PC-3 (cell line): ENCODE data around the gene ZNF512B. TPM values are rescaled to one million over a fixed set of nuclear protein-coding genes. Genes with fewer than 3 reads are reported as not detected.

ENCODE experiments used
- ATAC-seq: fragments of 200-7000 bp; cut with Tn5 transposase; 2 replicates; pipeline ENCODE4 v1.9.1; 2020; ENCODE audit warnings: mild to moderate bottlenecking, moderate library complexity
- BruUV-seq: library from RNA; stranded (reverse); fragments of 400-500 nt; replicated peaks from 2 replicates; lab custom pipeline; 2021; lab: Mats Ljungman, UMichigan
- CTCF ChIA-PET: fragments of 300-600 bp; sonication (Branson Sonifier 250); formaldehyde crosslinking; loops from one replicate; lab custom pipeline; 2022; ENCODE audit warnings: antibody characterized with exemption; lab: Charles Lee
- POLR2A ChIA-PET: fragments of 300-600 bp; sonication (Branson Sonifier 250); formaldehyde crosslinking; loops from one replicate; lab custom pipeline; 2022; ENCODE audit warnings: antibody characterized with exemption; ENCODE audit not compliant: unreplicated experiment; lab: Charles Lee
- DNase-seq: peaks from one replicate; pipeline ENCODE4 v3.0.0-alpha.2; 2015
- H2AFZ ChIP-seq: fragments of 300-600 bp; sonication (generic); 2 replicates; pipeline ENCODE4 v1.6.0; 2016; ENCODE audit warnings: antibody characterized with exemption, low read length
- H3F3A ChIP-seq: fragments of 300-600 bp; sonication (generic); one replicate; pipeline ENCODE4 v1.6.0; 2017; ENCODE audit warnings: antibody characterized with exemption, low read length, control low read depth, mild to moderate bottlenecking; ENCODE audit not compliant: unreplicated experiment
- H3K27ac ChIP-seq: fragments of 300-600 bp; sonication (generic); 2 replicates; pipeline ENCODE4 v1.5.1; 2016; ENCODE audit warnings: mild to moderate bottlenecking, low read length
- H3K27me3 ChIP-seq: fragments of 300-600 bp; sonication (generic); 2 replicates; pipeline ENCODE4 v1.6.1; 2016; ENCODE audit warnings: low read length, mixed read lengths
- H3K36me3 ChIP-seq: fragments of 300-600 bp; sonication (generic); 2 replicates; pipeline ENCODE4 v1.6.1; 2016; ENCODE audit warnings: low read depth, mixed run types, low read length, mixed read lengths
- H3K4me1 ChIP-seq: fragments of 300-600 bp; sonication (generic); 2 replicates; pipeline ENCODE4 v1.5.1; 2016; ENCODE audit warnings: low read length; ENCODE audit not compliant: insufficient read depth
- H3K4me2 ChIP-seq: fragments of 300-600 bp; sonication (generic); 2 replicates; pipeline ENCODE4 v1.6.0; 2016; ENCODE audit warnings: low read length
- H3K4me3 ChIP-seq: fragments of 300-600 bp; sonication (generic); 2 replicates; pipeline ENCODE4 v1.5.1; 2016; ENCODE audit warnings: mild to moderate bottlenecking, low read length, mixed read lengths
- H3K79me2 ChIP-seq: fragments of 300-600 bp; sonication (generic); 2 replicates; pipeline ENCODE4 v1.6.1; 2017; ENCODE audit warnings: low read length, mixed read lengths
- H3K9ac ChIP-seq: fragments of 300-600 bp; sonication (generic); 2 replicates; pipeline ENCODE4 v1.6.0; 2016; ENCODE audit warnings: mild to moderate bottlenecking, low read length
- H3K9me2 ChIP-seq: fragments of 300-600 bp; sonication (generic); replicated peaks from 2 replicates; pipeline ENCODE4 v1.6.1; 2016; ENCODE audit warnings: mixed run types, low read length, mixed read lengths
- H3K9me3 ChIP-seq: fragments of 300-600 bp; sonication (generic); 2 replicates; pipeline ENCODE4 v1.6.1; 2016; ENCODE audit warnings: low read length, mixed read lengths
- H4K20me1 ChIP-seq: fragments of 300-600 bp; sonication (generic); 2 replicates; pipeline ENCODE4 v1.6.1; 2016; ENCODE audit warnings: low read length, mixed read lengths
- CTCF ChIP-seq: fragments of 300-600 bp; sonication (generic); conservative IDR thresholded peaks from 2 replicates; pipeline ENCODE4 v1.5.1; 2017; ENCODE audit warnings: antibody characterized with exemption, low read depth, mild to moderate bottlenecking, low read length
- EZH2 ChIP-seq: fragments of 300-600 bp; sonication (generic); IDR thresholded peaks from one replicate; pipeline ENCODE4 v1.6.1; 2017; ENCODE audit warnings: antibody characterized with exemption, mild to moderate bottlenecking, low read length; ENCODE audit not compliant: unreplicated experiment
- EZH2phosphoT487 ChIP-seq: fragments of 300-600 bp; sonication (generic); IDR thresholded peaks from 2 replicates; pipeline ENCODE4 v1.6.1; 2018; ENCODE audit warnings: mild to moderate bottlenecking, antibody characterized with exemption, low read length, borderline replicate concordance
- intact Hi-C: fragments of 100-400 bp; cut with micrococcal nuclease; formaldehyde crosslinking; loops from 2 replicates; pipeline ENCODE4 v1.9.0; 2023
- total RNA-seq: library from RNA; depleted of rRNA; stranded (reverse); fragments of >200 nt; gene quantifications from 2 replicates; pipeline ENCODE4 v1.2.3, GENCODE V29; 2014

The ZNF512B gene
- total RNA-seq, 1 experiment from 2014 or later, result 18.0 TPM

- BruUV-seq, result no TSS peak
- Histone ChIP-seq H3K4me2 (no peak overlapping the region), H3K79me2 (peaks cover 31% of the 10 kb centered on the region), H3K9me2 (no peaks in the 10 kb centered on the region), H2AFZ (no peak overlapping the region), H3K4me1 (peaks cover 7% of the 10 kb centered on the region), H3K27ac (no peak overlapping the region), H3K36me3 (peaks cover 23% of the 10 kb centered on the region), H3F3A (peaks cover 9% of the 10 kb centered on the region), H4K20me1 (peaks cover 35% of the 10 kb centered on the region), H3K9ac (no peak overlapping the region), H3K27me3 (no peaks in the 10 kb centered on the region), H3K9me3 (no peaks in the 10 kb centered on the region), H3K4me3 (no peak overlapping the region)
- ChIA-PET CTCF (no interaction called here), POLR2A (no interaction called here)
- DNase-seq, result no peak
- TF ChIP-seq CTCF (no peak), EZH2 (no peak), EZH2phosphoT487 (no peak)
- intact Hi-C loops, result no loop called here
- no peak for ATAC-seq
These were observed 26.0 kb downstream of the ZNF512B start for GRCh38 chr20:63943808-63944077.

- H3K4me2 ChIP-seq, result no peak overlapping the region
- ChIA-PET POLR2A (no interaction called here), CTCF (no interaction called here)
- no peak overlapping the region for H3K9ac ChIP-seq
- H3F3A ChIP-seq, result peaks cover 9% of the 10 kb centered on the region
- BruUV-seq, result no TSS peak
- intact Hi-C loops, result no loop called here
- TF ChIP-seq EZH2phosphoT487 (no peak), EZH2 (no peak), CTCF (no peak)
- H3K79me2 ChIP-seq, result peaks cover 26% of the 10 kb centered on the region
- ATAC-seq (no peak), DNase-seq (no peak)
- H3K9me2 ChIP-seq, result no peaks in the 10 kb centered on the region
- H3K27me3 ChIP-seq, result no peaks in the 10 kb centered on the region
- H3K9me3 ChIP-seq, result no peaks in the 10 kb centered on the region
- no peak overlapping the region for H3K27ac ChIP-seq
- peaks cover 4% of the 10 kb centered on the region; the same call in 1 of the 2 replicates for H3K4me1 ChIP-seq
- H3K36me3 ChIP-seq, result peaks cover 23% of the 10 kb centered on the region
- H4K20me1 ChIP-seq, result peaks cover 30% of the 10 kb centered on the region
- no peak overlapping the region for H2AFZ ChIP-seq
- H3K4me3 ChIP-seq, result no peak overlapping the region
These were observed 26.5 kb downstream of the ZNF512B start for GRCh38 chr20:63942969-63943807.

- intact Hi-C loops, result no loop called here
- H3F3A ChIP-seq, result peaks cover 9% of the 10 kb centered on the region
- no peak for DNase-seq
These were observed 27.3 kb downstream of the ZNF512B start for GRCh38 chr20:63942250-63942951.

More at GRCh38 chr20:63942250-63942951, 27.3 kb downstream of the ZNF512B start:
- peaks cover 18% of the 10 kb centered on the region for H3K79me2 ChIP-seq
- ChIA-PET CTCF (no interaction called here), POLR2A (no interaction called here)
- BruUV-seq, result no TSS peak
- H3K9ac ChIP-seq, result no peak overlapping the region
- H3K4me2 ChIP-seq, result no peak overlapping the region
- peaks cover 22% of the 10 kb centered on the region for H4K20me1 ChIP-seq
- peaks cover 23% of the 10 kb centered on the region for H3K36me3 ChIP-seq
- TF ChIP-seq EZH2phosphoT487, result no peak
- no peak for TF ChIP-seq CTCF
- no peak for TF ChIP-seq EZH2
- ATAC-seq, result no peak
- H3K4me3 ChIP-seq, result no peak overlapping the region
- no peaks in the 10 kb centered on the region for H3K9me3 ChIP-seq
- H3K27me3 ChIP-seq, result no peaks in the 10 kb centered on the region
- H3K4me1 ChIP-seq, result peaks cover 4% of the 10 kb centered on the region; the same call in 1 of the 2 replicates
- no peak overlapping the region for H2AFZ ChIP-seq
- H3K9me2 ChIP-seq, result no peaks in the 10 kb centered on the region
- H3K27ac ChIP-seq, result no peak overlapping the region
